Mucosa of descending colon (tissue), 3 donors: ENCODE data around the gene CDK14. TPM values are rescaled to one million over a fixed set of nuclear protein-coding genes. Genes with fewer than 3 reads are reported as not detected.

Source experiments
- ATAC-seq: fragments of 200-7000 bp; cut with Tn5 transposase; one replicate; pipeline ENCODE4 v1.9.1; 2020; ENCODE audit warnings: mild to moderate bottlenecking, moderate library complexity
- DNase-seq, 3 donors: peaks; one replicate each; pipeline ENCODE4 v3.0.0-alpha.2; 2020
- H3K36me3 ChIP-seq: fragments of 200-600 bp; one replicate; pipeline ENCODE4 v1.8.0; 2021; ENCODE audit warnings: low read depth, mild to moderate bottlenecking
- H3K4me1 ChIP-seq: fragments of 200-600 bp; one replicate; pipeline ENCODE4 v1.8.0; 2021; ENCODE audit warnings: low read depth, mild to moderate bottlenecking
- H3K4me3 ChIP-seq: fragments of 200-600 bp; one replicate; pipeline ENCODE4 v1.8.0; 2021; ENCODE audit warnings: mild to moderate bottlenecking
- H3K9me3 ChIP-seq: fragments of 200-600 bp; one replicate; pipeline ENCODE4 v1.8.0; 2021; ENCODE audit warnings: mild to moderate bottlenecking
- CTCF ChIP-seq: fragments of 200-600 bp; IDR thresholded peaks from one replicate; pipeline ENCODE4 v1.8.0; 2022; ENCODE audit warnings: antibody characterized with exemption, mild to moderate bottlenecking
- intact Hi-C, 2 donors: fragments of 100-400 bp; cut with DNase I in 1 of 2; cut with micrococcal nuclease in 1 of 2; formaldehyde crosslinking; loops; one replicate each; pipeline versions ENCODE4 v1.11.0 to v1.11.1; 2022; cut with DNase I, micrococcal nuclease
- total RNA-seq, 3 donors: library from RNA; stranded (reverse); fragmentation: NEBNext Ultra II Directional in 2 of 3; extraction: Animal tissue kit (Norgen Biotek cat#: 25700) in 2 of 3; gene quantifications; one replicate each; pipeline versions ENCODE4 v1.2.1 to v1.2.4, GENCODE V29; 2021 to 2023
- donor health status: DM: no; HTN: no; CAD: no; lungs with moderate emphysema.
- donor health status: DM: no; HTN: no; CAD: no.
- donor health status: DM: no; HTN: yes; CAD: no.

CDK14 gene
- total RNA-seq, 3 donors from 2014 or later, result 5.4 to 24.4 (median 5.6) TPM

GRCh38 chr7:90738249-90738648 lies 142.1 kb downstream of the CDK14 start:
- intact Hi-C loops, result no loop called here
- Histone ChIP-seq H3K4me3 (no peak overlapping the region), H3K36me3 (no peaks in the 10 kb centered on the region), H3K9me3 (no peaks in the 10 kb centered on the region), H3K4me1 (no peaks in the 10 kb centered on the region)
- TF ChIP-seq CTCF, result no peak
- no peak for ATAC-seq
- no peak for DNase-seq

GRCh38 chr7:90739716-90740115 lies 143.6 kb downstream of the CDK14 start:
- no peak for TF ChIP-seq CTCF
- H3K4me1 ChIP-seq, result no peaks in the 10 kb centered on the region
- intact Hi-C loops, result no loop called here
- H3K4me3 ChIP-seq, result no peak overlapping the region
- H3K36me3 ChIP-seq, result no peaks in the 10 kb centered on the region
- DNase-seq (no peak), ATAC-seq (no peak)
- no peaks in the 10 kb centered on the region for H3K9me3 ChIP-seq

GRCh38 chr7:90740386-90740785 lies 144.3 kb downstream of the CDK14 start:
- Histone ChIP-seq H3K4me3 (no peak overlapping the region), H3K9me3 (no peaks in the 10 kb centered on the region), H3K4me1 (no peaks in the 10 kb centered on the region), H3K36me3 (no peaks in the 10 kb centered on the region)
- ATAC-seq, result no peak
- no peak for DNase-seq
- no peak for TF ChIP-seq CTCF
- intact Hi-C loops, result no loop called here

- Histone ChIP-seq H3K36me3 (no peaks in the 10 kb centered on the region), H3K9me3 (no peaks in the 10 kb centered on the region), H3K4me1 (no peaks in the 10 kb centered on the region), H3K4me3 (no peak overlapping the region)
- no peak for ATAC-seq
- no peak for DNase-seq
- TF ChIP-seq CTCF, result no peak
- intact Hi-C loops, result no loop called here
Measured at GRCh38 chr7:90743626-90744025, 147.5 kb downstream of the CDK14 start.

GRCh38 chr7:90747516-90747915 lies 151.4 kb downstream of the CDK14 start:
- Histone ChIP-seq H3K9me3 (no peaks in the 10 kb centered on the region), H3K4me1 (no peaks in the 10 kb centered on the region), H3K4me3 (no peak overlapping the region), H3K36me3 (no peaks in the 10 kb centered on the region)
- intact Hi-C loops, result no loop called here
- TF ChIP-seq CTCF, result no peak
- DNase-seq, result no peak
- no peak for ATAC-seq

GRCh38 chr7:90749262-90749661 lies 153.1 kb downstream of the CDK14 start:
- Histone ChIP-seq H3K4me3 (no peak overlapping the region), H3K4me1 (no peaks in the 10 kb centered on the region), H3K36me3 (no peaks in the 10 kb centered on the region), H3K9me3 (no peaks in the 10 kb centered on the region)
- peak; percentile 31 for ATAC-seq
- intact Hi-C loops, result no loop called here
- TF ChIP-seq CTCF, result no peak
- no peak for DNase-seq
